CD4-positive, alpha-beta T cell treated with Interleukin-4 for 4 hours (primary cell): ENCODE data around the gene CCL28.
"Not testable (repeated sequence)": the region's sequence is repeated elsewhere in the genome, so short reads cannot be mapped to it uniquely, and the experiment has no call there.

ENCODE experiments used
- DNase-seq: peaks from one replicate; pipeline ENCODE4 v3.0.0-alpha.2; 2020

Gene CCL28

DNA sequence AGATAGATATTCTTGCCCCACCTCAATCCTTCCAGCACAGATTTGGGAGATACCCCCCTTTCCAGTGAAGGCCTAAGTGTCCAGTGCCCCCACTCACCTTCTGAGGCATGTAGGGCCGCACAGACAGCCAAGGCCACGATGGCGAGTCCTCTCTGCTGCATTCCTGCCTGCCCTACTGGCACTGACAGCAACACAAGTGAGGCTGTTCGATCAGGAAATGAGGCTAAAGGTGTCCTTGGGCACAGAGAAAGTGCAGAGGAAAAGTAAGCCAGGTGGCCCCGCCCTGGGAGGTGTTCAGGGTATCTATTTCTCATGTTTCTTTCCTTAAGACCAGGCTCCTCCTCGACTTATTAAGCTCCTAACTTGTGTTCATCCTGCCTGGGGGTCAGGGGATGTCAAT, at the start of gene CCL28:
Gene CCL28, minus strand, starts transcription at position 236 of the 400 bp plus-strand sequence. Its CDS starts 75 bp downstream, at position 161.
- DNase-seq = no peak

GRCh38 chr5:43461066-43461465, 48.9 kb upstream of the CCL28 start:
- DNase-seq = no peak

DNA sequence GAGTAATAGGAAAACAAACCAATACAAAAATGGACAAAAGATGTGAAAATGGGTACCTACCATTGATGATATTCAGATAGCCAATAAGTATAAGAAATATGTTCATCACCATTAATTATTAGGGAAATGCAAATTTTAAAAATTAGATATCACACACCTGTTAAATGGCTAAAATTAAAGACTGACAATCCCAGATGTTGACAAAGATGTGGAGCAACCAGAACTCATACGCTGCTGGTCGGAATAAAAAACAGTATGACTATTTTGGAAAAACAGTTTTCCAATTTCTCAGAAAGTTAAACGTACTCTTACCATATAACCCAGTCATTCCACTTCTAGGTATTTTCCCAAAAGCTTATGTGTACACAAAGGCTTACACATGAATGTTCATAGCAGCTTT, 44.4 kb upstream of the CCL28 start:
- DNase-seq = no peak

DNA sequence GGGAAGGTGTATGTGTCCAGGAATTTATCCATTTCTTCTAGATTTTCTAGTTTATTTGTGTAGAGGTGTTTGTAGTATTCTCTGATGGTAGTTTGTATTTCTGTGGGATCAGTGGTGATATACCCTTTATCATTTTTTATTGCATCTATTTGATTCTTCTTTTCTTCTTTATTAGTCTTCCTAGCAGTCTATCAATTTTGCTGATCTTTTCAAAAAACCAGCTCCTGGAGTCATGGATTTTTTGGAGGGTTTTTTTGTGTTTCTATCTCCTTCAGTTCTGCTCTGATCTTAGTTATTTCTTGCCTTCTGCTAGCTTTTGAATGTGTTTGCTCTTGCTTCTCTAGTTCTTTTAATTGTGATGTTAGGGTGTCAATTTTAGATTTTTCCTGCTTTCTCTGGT, 29.4 kb upstream of the CCL28 start:
- not testable (repeated sequence) for DNase-seq

- no peak for DNase-seq
Measured at GRCh38 chr5:43437062-43437660, 25.0 kb upstream of the CCL28 start.

- DNase-seq = no peak
Measured at GRCh38 chr5:43433382-43433781, 21.2 kb upstream of the CCL28 start.

- DNase-seq = no peak
Measured at GRCh38 chr5:43432486-43433375, 20.5 kb upstream of the CCL28 start.

- DNase-seq = no peak
Measured at GRCh38 chr5:43429706-43430105, 17.5 kb upstream of the CCL28 start.

GRCh38 chr5:43429016-43429415, 16.8 kb upstream of the CCL28 start:
- DNase-seq = no peak

DNA sequence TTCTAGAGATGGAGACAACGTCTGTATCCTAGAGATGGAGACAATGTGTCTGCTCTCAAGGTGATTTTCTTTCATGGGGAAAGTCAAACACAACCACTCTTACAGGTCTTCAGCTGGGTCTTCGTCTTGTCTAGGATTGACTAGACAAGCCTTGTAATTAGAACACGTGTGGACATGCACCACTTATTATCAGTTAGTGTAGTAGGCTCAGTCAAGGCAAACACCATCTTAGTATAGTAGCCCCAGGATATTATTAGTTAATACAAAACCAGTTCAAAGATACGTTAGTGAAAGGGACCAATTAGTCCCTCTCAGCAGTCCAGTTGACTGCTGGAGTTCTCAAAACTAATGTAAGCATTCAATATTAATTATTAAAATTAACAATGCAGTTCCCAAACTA, 15.1 kb upstream of the CCL28 start:
- DNase-seq = no peak

DNA sequence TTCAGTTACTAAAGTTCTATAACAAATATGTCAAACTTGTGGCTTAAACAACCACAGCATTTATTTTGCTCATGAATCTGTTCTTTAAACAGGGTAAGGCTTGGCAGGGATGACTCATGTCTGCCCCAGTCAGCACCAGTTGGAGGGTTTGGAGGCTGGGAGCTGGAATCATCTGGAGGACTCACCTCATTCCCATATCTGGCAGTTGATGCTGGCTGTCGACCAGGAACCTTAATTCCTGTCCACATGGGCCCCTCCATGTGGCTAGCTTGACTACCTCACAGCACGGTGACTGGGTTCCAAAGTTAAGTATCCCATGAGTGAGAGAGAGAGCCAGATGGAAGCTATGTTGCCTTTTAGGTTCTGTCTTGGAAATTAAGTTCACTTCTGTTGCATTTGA, 13.8 kb upstream of the CCL28 start:
- no peak for DNase-seq

DNA sequence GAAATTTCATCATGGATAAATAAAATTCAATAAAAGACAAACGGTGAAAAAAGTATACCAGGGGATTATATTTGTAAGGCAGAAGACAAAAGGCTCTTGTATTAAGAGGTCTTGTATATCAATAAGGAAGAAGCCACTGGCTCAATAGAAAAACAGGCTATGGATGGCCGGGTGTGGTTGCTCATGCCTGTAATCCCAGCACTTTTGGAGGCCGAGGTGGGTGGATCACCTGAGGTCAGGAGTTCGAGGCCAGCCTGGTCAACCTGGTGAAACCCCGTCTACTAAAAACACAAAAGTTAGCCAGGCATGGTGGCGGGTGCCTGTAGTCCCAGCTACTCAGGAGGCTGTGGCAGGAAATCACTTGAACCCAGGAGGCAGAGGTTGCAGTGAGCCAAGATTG, 10.9 kb upstream of the CCL28 start:
- DNase-seq = not testable (repeated sequence)

GRCh38 chr5:43422143-43422542, 10.0 kb upstream of the CCL28 start:
- DNase-seq = no peak

DNA sequence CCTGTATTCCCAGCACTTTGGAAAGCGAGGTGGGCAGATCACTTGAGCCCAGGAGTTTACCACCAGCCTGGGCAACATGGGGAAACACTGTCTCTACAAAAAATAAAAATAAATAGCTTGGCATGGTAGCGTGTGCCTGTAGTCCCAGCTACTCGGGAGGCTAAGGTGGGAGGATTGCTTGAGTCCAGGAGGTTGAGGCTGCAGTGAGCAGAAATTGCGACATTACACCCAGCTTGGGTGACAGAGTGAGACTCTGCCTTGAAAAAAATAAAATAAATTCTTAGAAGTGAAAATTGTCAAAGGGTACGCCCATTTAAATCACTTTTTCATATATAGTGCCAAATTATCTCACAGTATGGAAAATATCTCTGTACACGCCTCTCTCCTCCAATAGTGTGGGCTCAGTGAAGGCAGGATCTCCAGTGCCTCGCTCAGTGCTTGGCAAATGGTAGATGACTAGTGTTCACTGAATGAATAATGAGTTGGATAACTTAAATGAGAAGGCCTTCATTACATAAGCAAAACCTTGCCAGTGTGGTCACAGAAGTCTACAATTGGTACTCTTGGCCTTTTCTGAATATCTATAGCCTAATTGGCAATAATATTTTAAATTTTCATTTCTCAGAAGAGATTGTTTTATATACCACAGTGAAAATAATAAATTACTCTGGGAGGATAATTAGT, 9.4 kb upstream of the CCL28 start:
- DNase-seq = no peak

DNA sequence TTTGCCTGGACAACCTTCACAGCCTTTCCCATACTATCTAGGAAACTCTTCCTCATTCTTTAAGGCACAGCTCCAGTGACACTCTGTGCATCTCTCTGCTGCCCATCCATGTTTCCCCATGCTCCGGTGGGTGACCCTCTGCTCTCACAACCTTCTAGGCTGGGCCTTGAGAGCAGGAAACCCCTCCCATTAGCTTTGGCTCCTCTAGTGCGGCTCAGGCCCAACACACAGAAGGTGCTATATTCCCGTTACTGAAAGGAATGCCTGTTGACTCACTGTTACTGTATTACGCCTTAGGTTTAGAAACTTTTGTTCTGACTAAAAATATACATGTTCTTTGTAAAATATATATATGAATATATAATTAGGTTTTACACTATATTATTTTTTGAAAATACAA, 8.1 kb upstream of the CCL28 start:
- DNase-seq = no peak

DNA sequence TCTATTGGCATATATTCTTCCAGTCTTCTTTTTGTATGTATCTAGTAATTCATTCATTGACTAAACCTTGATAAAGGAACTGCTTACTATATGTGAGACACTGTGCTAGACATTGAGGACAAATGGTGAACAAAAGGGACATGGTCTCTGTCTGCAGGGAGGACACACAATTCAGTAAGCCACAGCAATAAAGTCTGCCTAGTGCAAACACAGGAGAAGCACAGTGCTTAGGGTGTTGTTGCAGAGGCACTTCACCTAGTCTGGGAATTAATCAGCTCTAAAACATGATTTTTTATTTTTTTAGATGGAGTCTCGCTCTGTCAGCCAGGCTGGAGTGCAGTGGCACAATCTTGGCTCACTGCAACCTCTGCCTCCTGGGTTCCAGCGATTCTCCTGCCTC, 6.4 kb upstream of the CCL28 start:
- DNase-seq = no peak

DNA sequence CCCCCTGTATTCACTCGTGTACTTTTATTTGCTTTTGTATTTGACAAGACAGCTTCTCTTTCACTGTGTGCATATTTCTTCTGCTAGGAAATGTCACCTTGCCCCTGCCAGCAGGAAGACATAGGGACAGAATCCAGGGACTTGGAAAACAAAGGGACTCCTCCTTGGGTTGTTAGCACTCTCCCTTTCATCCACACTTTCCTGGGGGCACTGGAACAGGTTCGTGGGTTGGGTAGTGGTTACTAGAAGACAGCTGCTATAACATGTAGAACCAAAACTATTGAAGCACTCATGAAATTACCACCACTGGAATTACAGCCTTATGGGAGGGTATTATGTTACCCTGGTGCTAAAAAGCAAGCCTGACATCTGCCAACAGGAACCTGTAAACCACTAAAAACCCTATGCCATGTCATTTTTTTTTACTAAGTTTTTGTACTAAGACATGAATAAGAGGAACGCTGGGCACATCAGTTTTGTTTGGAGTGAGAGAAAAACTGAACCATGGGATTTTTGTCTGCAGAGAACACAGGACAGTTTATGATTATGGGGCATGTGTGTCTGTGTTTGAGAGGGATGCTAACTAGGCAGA, 4.7 kb upstream of the CCL28 start:
- DNase-seq = no peak

- no peak for DNase-seq
Measured at GRCh38 chr5:43415935-43416802, 4.0 kb upstream of the CCL28 start.

GRCh38 chr5:43413966-43414365, 1.8 kb upstream of the CCL28 start:
- DNase-seq = no peak

GRCh38 chr5:43412644-43413043, 453 bp upstream of the CCL28 start:
- DNase-seq = no peak

- DNase-seq = no peak
Measured at GRCh38 chr5:43411495-43411894, 696 bp downstream of the CCL28 start.

DNA sequence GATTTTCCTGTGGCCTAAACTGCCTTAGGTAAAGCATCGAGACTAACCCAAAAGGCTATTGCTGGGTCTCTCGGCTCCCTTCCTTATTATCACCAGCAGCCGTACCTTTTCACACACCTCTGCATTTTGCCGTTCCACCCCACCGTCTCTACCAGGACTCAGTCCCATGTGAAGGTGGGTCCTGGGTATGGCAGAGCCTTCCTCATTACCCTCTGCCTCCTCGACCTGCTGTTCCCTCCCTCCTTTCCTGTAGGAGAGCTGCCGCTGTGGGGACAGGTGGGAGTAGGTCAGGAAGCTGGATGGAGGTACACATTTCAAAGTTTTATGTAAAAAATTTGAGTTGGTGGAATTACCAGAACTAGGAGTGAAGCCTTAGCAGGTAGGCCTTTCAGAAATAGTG, 1.8 kb downstream of the CCL28 start:
- DNase-seq = no peak
